Adrenal gland (tissue), 5 donors: ENCODE results near the gene ACRBP.

Experiments
- POLR2A ChIP-seq, 2 donors: fragments of 450-650 bp; IDR thresholded peaks; one replicate each; pipeline ENCODE4 v1.6.1; 2017; ENCODE audit warnings: antibody characterized with exemption in 2 of 2, mild to moderate bottlenecking in 2 of 2, moderate library complexity in 1 of 2
- TF ChIP-seq, protein P1 (sequence below), 6 experiments: fragments of 450-650 bp in 4 of 6; fragments of 200-600 bp in 2 of 6; sonication (generic) in 1 of 6; IDR thresholded peaks; 1 replicate in 5 of 6; 2 replicates in 1 of 6; pipeline versions ENCODE4 v1.5.1 to v1.8.0; 2016 to 2021; ENCODE audit warnings: antibody characterized with exemption in 6 of 6, mild to moderate bottlenecking in 2 of 6, moderate library complexity in 1 of 6
- donor health status: DM: no; HTN: no; CAD: no.

DNA sequence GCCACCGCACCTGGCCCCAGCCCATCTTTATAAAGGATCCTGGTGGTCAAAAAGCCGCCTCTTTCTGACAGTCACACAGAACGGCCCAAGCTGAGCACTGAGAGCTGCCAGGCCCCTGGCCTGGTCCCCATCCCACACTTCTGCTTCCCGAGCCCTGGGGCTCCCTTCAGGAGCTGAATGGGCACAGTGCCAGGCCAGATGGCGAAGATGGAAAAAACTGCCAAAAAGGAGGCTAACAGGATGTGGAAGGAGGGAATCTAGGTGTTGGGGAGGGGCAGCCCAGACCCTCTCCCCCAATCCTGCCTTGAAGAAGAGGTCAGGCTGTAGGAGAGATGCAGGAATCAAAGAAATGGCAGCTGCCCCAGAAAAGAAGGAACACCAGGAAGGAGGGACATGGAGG lies 16.5 kb downstream of the ACRBP start:
- TF ChIP-seq, protein P1, sequence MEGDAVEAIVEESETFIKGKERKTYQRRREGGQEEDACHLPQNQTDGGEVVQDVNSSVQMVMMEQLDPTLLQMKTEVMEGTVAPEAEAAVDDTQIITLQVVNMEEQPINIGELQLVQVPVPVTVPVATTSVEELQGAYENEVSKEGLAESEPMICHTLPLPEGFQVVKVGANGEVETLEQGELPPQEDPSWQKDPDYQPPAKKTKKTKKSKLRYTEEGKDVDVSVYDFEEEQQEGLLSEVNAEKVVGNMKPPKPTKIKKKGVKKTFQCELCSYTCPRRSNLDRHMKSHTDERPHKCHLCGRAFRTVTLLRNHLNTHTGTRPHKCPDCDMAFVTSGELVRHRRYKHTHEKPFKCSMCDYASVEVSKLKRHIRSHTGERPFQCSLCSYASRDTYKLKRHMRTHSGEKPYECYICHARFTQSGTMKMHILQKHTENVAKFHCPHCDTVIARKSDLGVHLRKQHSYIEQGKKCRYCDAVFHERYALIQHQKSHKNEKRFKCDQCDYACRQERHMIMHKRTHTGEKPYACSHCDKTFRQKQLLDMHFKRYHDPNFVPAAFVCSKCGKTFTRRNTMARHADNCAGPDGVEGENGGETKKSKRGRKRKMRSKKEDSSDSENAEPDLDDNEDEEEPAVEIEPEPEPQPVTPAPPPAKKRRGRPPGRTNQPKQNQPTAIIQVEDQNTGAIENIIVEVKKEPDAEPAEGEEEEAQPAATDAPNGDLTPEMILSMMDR (IDR thresholded peaks at IDR 0.05) = no peak
- no peak for TF ChIP-seq POLR2A (IDR thresholded peaks at IDR 0.05)
